ENCODE measurements around the gene HUS1B.

HUS1B gene

GRCh38 chr6:679282-679681 is 22.4 kb upstream of the HUS1B start:
- DNase-seq: no peak
- H3K27me3 ChIP-seq (replicated peaks; ENCODE audit: insufficient read depth, low read length): no peaks in the 10 kb centered on the region
- no peaks in the 10 kb centered on the region for H3F3A ChIP-seq (ENCODE audit: insufficient read depth, low read length)
- TF ChIP-seq EZH2phosphoT487 (IDR thresholded peaks at IDR 0.05; ENCODE audit: low read length) (no peak), EZH2 (optimal IDR thresholded peaks at IDR 0.05; ENCODE audit: low read depth, low read length) (no peak), CTCF (IDR thresholded peaks at IDR 0.05; ENCODE audit: low read length) (no peak)
- H3K79me2 ChIP-seq (ENCODE audit: low read length): peaks cover 67% of the 10 kb centered on the region
- 0 out of 2 replicates have a peak, but pooled peaks cover 9% of the 10 kb centered on the region for H4K20me1 ChIP-seq (ENCODE audit: insufficient read depth, low read length)
- H3K9ac ChIP-seq (ENCODE audit: low read length): no peak overlapping the region
- H3K4me2 ChIP-seq (ENCODE audit: low read depth, low read length): no peak overlapping the region
- no peak overlapping the region for H2AFZ ChIP-seq (ENCODE audit: low read length)
- H3K36me3 ChIP-seq (replicated peaks; ENCODE audit: insufficient read depth, low read length): no peaks in the 10 kb centered on the region
- H3K27ac ChIP-seq (ENCODE audit: low read length): no peak overlapping the region
- peaks cover 6% of the 10 kb centered on the region for H3K4me1 ChIP-seq (ENCODE audit: low read length)
- H3K9me2 ChIP-seq (replicated peaks; ENCODE audit: insufficient read depth, low read length): no peaks in the 10 kb centered on the region
- H3K9me3 ChIP-seq (replicated peaks; ENCODE audit: insufficient read depth, low read length): no peaks in the 10 kb centered on the region
- H3K4me3 ChIP-seq (ENCODE audit: low read length): no peak overlapping the region

GRCh38 chr6:678520-678919 is 21.6 kb upstream of the HUS1B start:
- Histone ChIP-seq H3K36me3 (replicated peaks; ENCODE audit: insufficient read depth, low read length) (no peaks in the 10 kb centered on the region), H3K4me1 (ENCODE audit: low read length) (no peaks in the 10 kb centered on the region), H3K9me2 (replicated peaks; ENCODE audit: insufficient read depth, low read length) (no peaks in the 10 kb centered on the region), H3K4me3 (ENCODE audit: low read length) (no peak overlapping the region), H3K9me3 (replicated peaks; ENCODE audit: insufficient read depth, low read length) (no peaks in the 10 kb centered on the region), H3K79me2 (ENCODE audit: low read length) (peaks cover 59% of the 10 kb centered on the region), H4K20me1 (ENCODE audit: insufficient read depth, low read length) (0 out of 2 replicates have a peak, but pooled peaks cover 5% of the 10 kb centered on the region), H2AFZ (ENCODE audit: low read length) (no peak overlapping the region), H3K4me2 (ENCODE audit: low read depth, low read length) (no peak overlapping the region), H3K27me3 (replicated peaks; ENCODE audit: insufficient read depth, low read length) (no peaks in the 10 kb centered on the region), H3F3A (ENCODE audit: insufficient read depth, low read length) (no peaks in the 10 kb centered on the region), H3K9ac (ENCODE audit: low read length) (no peak overlapping the region), H3K27ac (ENCODE audit: low read length) (no peak overlapping the region)
- TF ChIP-seq CTCF (IDR thresholded peaks at IDR 0.05; ENCODE audit: low read length): no peak
- TF ChIP-seq EZH2phosphoT487 (IDR thresholded peaks at IDR 0.05; ENCODE audit: low read length): no peak
- TF ChIP-seq EZH2 (optimal IDR thresholded peaks at IDR 0.05; ENCODE audit: low read depth, low read length): no peak
- no peak for DNase-seq

GRCh38 chr6:677919-678318 is 21.0 kb upstream of the HUS1B start:
- H3K4me1 ChIP-seq (ENCODE audit: low read length): no peaks in the 10 kb centered on the region
- H3K9me3 ChIP-seq (replicated peaks; ENCODE audit: insufficient read depth, low read length): no peaks in the 10 kb centered on the region
- no peak overlapping the region for H3K27ac ChIP-seq (ENCODE audit: low read length)
- H3F3A ChIP-seq (ENCODE audit: insufficient read depth, low read length): no peaks in the 10 kb centered on the region
- no peak overlapping the region for H3K4me2 ChIP-seq (ENCODE audit: low read depth, low read length)
- H3K4me3 ChIP-seq (ENCODE audit: low read length): no peak overlapping the region
- no peak overlapping the region for H2AFZ ChIP-seq (ENCODE audit: low read length)
- H3K9me2 ChIP-seq (replicated peaks; ENCODE audit: insufficient read depth, low read length): no peaks in the 10 kb centered on the region
- peaks cover 53% of the 10 kb centered on the region for H3K79me2 ChIP-seq (ENCODE audit: low read length)
- no peaks in the 10 kb centered on the region for H3K27me3 ChIP-seq (replicated peaks; ENCODE audit: insufficient read depth, low read length)
- H4K20me1 ChIP-seq (ENCODE audit: insufficient read depth, low read length): no peaks in the 10 kb centered on the region
- TF ChIP-seq CTCF (IDR thresholded peaks at IDR 0.05; ENCODE audit: low read length) (no peak), EZH2 (optimal IDR thresholded peaks at IDR 0.05; ENCODE audit: low read depth, low read length) (no peak), EZH2phosphoT487 (IDR thresholded peaks at IDR 0.05; ENCODE audit: low read length) (no peak)
- no peaks in the 10 kb centered on the region for H3K36me3 ChIP-seq (replicated peaks; ENCODE audit: insufficient read depth, low read length)
- DNase-seq: no peak
- H3K9ac ChIP-seq (ENCODE audit: low read length): no peak overlapping the region
